IMR-90 (cell line): ENCODE data around the gene TMEM247. TPM values are rescaled to one million over a fixed set of nuclear protein-coding genes. Genes with fewer than 3 reads are reported as not detected.

Experiments
- ATAC-seq: fragments of 200-7000 bp; cut with Tn5 transposase; 2 replicates; pipeline ENCODE4 v1.9.1; 2020; ENCODE audit warnings: low read depth, mild to moderate bottlenecking, moderate library complexity
- BruUV-seq: library from RNA; stranded (reverse); fragments of 400-500 nt; replicated peaks from 2 replicates; lab custom pipeline; 2021; lab: Mats Ljungman, UMichigan
- CTCF ChIA-PET: fragments of 300-600 bp; formaldehyde crosslinking; extraction: SDS; loops from one replicate; lab custom pipeline; 2021; ENCODE audit warnings: antibody characterized with exemption; lab: Yijun Ruan, JAX
- POLR2A ChIA-PET: fragments of 300-600 bp; sonication (Branson Sonifier 250); formaldehyde crosslinking; loops from one replicate; lab custom pipeline; 2022; ENCODE audit warnings: antibody characterized with exemption; ENCODE audit not compliant: unreplicated experiment; lab: Charles Lee
- DNase-seq: peaks from one replicate; pipeline ENCODE4 v3.0.0; 2013
- H2AFZ ChIP-seq: replicated peaks from 2 replicates; pipeline ENCODE3; 2013; ENCODE audit warnings: low read length, mild to moderate bottlenecking; ENCODE audit not compliant: poor library complexity
- H2AK5ac ChIP-seq: 2 replicates; pipeline ENCODE4 v1.6.1; 2013; ENCODE audit warnings: low read depth, low read length, inconsistent platforms
- H2AK9ac ChIP-seq: replicated peaks from 2 replicates; pipeline ENCODE3; 2013; ENCODE audit warnings: mild to moderate bottlenecking, low read depth, low read length, moderate library complexity; ENCODE audit not compliant: poor library complexity
- H2BK120ac ChIP-seq: 2 replicates; pipeline ENCODE4 v1.6.1; 2013; ENCODE audit warnings: low read depth, low read length, inconsistent platforms
- H2BK15ac ChIP-seq: 3 replicates; pipeline ENCODE4 v1.6.1; 2013; ENCODE audit warnings: low read depth, low read length, inconsistent platforms
- H2BK20ac ChIP-seq: 2 replicates; pipeline ENCODE4 v1.6.1; 2013; ENCODE audit warnings: low read depth, mild to moderate bottlenecking, inconsistent platforms, low read length, moderate library complexity
- H2BK5ac ChIP-seq: 2 replicates; pipeline ENCODE4 v1.6.1; 2013; ENCODE audit warnings: mild to moderate bottlenecking, low read depth, low read length, inconsistent platforms; ENCODE audit not compliant: poor library complexity, severe bottlenecking
- H3K14ac ChIP-seq: replicated peaks from 2 replicates; pipeline ENCODE4 v1.6.1; 2013; ENCODE audit warnings: low read depth, low read length, inconsistent platforms
- H3K18ac ChIP-seq: 2 replicates; pipeline ENCODE4 v1.6.1; 2013; ENCODE audit warnings: low read depth, low read length, control low read depth
- H3K23ac ChIP-seq: 2 replicates; pipeline ENCODE4 v1.6.1; 2013; ENCODE audit warnings: low read depth, low read length, inconsistent platforms
- H3K27ac ChIP-seq: 2 replicates; pipeline ENCODE4 v1.5.1; 2013; ENCODE audit warnings: mild to moderate bottlenecking, control low read depth, low read length; ENCODE audit not compliant: insufficient read depth
- H3K27me3 ChIP-seq: 2 replicates; pipeline ENCODE4 v1.6.1; 2013; ENCODE audit warnings: low read length; ENCODE audit not compliant: control insufficient read depth, insufficient read depth
- H3K36me3 ChIP-seq: 2 replicates; pipeline ENCODE4 v1.6.1; 2013; ENCODE audit warnings: low read length, mixed read lengths; ENCODE audit not compliant: control insufficient read depth, insufficient read depth
- H3K4ac ChIP-seq: 2 replicates; pipeline ENCODE4 v1.6.1; 2013; ENCODE audit warnings: low read depth, low read length, inconsistent platforms
- H3K4me1 ChIP-seq: 2 replicates; pipeline ENCODE4 v1.6.1; 2013; ENCODE audit warnings: low read length, mixed read lengths; ENCODE audit not compliant: control insufficient read depth, insufficient read depth
- H3K4me2 ChIP-seq: 2 replicates; pipeline ENCODE4 v1.6.1; 2013; ENCODE audit warnings: low read depth, mild to moderate bottlenecking, control low read depth, low read length, moderate library complexity
- H3K4me3 ChIP-seq: 2 replicates; pipeline ENCODE4 v1.5.1; 2013; ENCODE audit warnings: low read depth, mild to moderate bottlenecking, control low read depth, low read length, moderate library complexity; ENCODE audit not compliant: insufficient read depth
- H3K56ac ChIP-seq: 2 replicates; pipeline ENCODE4 v1.6.1; 2013; ENCODE audit warnings: low read length, inconsistent platforms; ENCODE audit not compliant: insufficient read depth; ENCODE audit errors: extremely low read depth
- H3K79me1 ChIP-seq, 2 experiments: 2 replicates each; pipeline ENCODE4 v1.6.1; 2013; ENCODE audit warnings: low read length in 2 of 2, inconsistent platforms in 1 of 2, low read depth in 1 of 2
- H3K9ac ChIP-seq: 2 replicates; pipeline ENCODE4 v1.6.1; 2013; ENCODE audit warnings: low read depth, low read length, control low read depth
- H3K9me1 ChIP-seq: 2 replicates; pipeline ENCODE4 v1.6.1; 2013; ENCODE audit warnings: low read length, inconsistent platforms; ENCODE audit not compliant: insufficient read depth
- H3K9me3 ChIP-seq: 2 replicates; pipeline ENCODE4 v1.6.1; 2013; ENCODE audit warnings: low read length; ENCODE audit not compliant: control insufficient read depth, insufficient read depth
- H4K20me1 ChIP-seq: 2 replicates; pipeline ENCODE4 v1.6.1; 2013; ENCODE audit warnings: low read length, inconsistent platforms; ENCODE audit not compliant: insufficient read depth
- H4K5ac ChIP-seq: 2 replicates; pipeline ENCODE4 v1.6.1; 2013; ENCODE audit warnings: mild to moderate bottlenecking, low read depth, low read length, control low read depth
- H4K8ac ChIP-seq, 2 experiments: 2 replicates each; pipeline ENCODE4 v1.6.1; 2013; ENCODE audit warnings: low read depth in 2 of 2, low read length in 2 of 2, control low read depth in 1 of 2, inconsistent platforms in 1 of 2
- H4K91ac ChIP-seq: 2 replicates; pipeline ENCODE4 v1.6.1; 2013; ENCODE audit warnings: low read depth, low read length, inconsistent platforms; ENCODE audit not compliant: insufficient read depth
- CTCF ChIP-seq: conservative IDR thresholded peaks from 2 replicates; pipeline ENCODE4 v1.5.1; 2012; ENCODE audit warnings: mild to moderate bottlenecking, low read depth, low read length, improper control_type of control experiment
- ELK1 ChIP-seq: fragments of 150-350 bp; IDR thresholded peaks from 2 replicates; pipeline ENCODE4 v1.6.1; 2016; ENCODE audit warnings: low read depth, mild to moderate bottlenecking, low read length, moderate library complexity, borderline replicate concordance
- MAZ ChIP-seq: IDR thresholded peaks from 2 replicates; pipeline ENCODE4 v1.6.1; 2012; ENCODE audit warnings: low read depth, mild to moderate bottlenecking, low read length, improper control_type of control experiment, moderate library complexity, borderline replicate concordance
- NFE2L2 ChIP-seq: fragments of 150-350 bp; IDR thresholded peaks from 2 replicates; pipeline ENCODE4 v1.6.1; 2016; ENCODE audit warnings: low read depth, mild to moderate bottlenecking, low read length
- SMC3 ChIP-seq: fragments of 150-350 bp; IDR thresholded peaks from 2 replicates; pipeline ENCODE4 v1.6.1; 2016; ENCODE audit warnings: low read depth, mild to moderate bottlenecking, antibody characterized with exemption, low read length, moderate library complexity
- WGBS, 2 experiments: methylation state at CpG; one replicate each; pipeline versions ENCODE4 v1.1.5 to v1.1.7; 2013; ENCODE audit warnings: missing lambda C conversion rate in 2 of 2; ENCODE audit not compliant: insufficient read length in 1 of 2; ENCODE audit errors: extremely low coverage in 2 of 2; 5-methylcytosine and 5-hydroxymethylcytosine counted together
- dilution Hi-C: fragments of 300-500 bp; cut with HindIII; formaldehyde crosslinking; loops from one replicate; pipeline ENCODE4 v1.14.3; 2018; ENCODE audit warnings: low sequenced_read_pairs; ENCODE audit not compliant: unreplicated experiment
- in situ Hi-C: fragments of 300-500 bp; cut with MboI; formaldehyde crosslinking; loops from 3 replicates; pipeline ENCODE4 v1.14.3; 2019; ENCODE audit warnings: low sequenced_read_pairs, inconsistent platforms, mixed read lengths
- intact Hi-C: fragments of 100-400 bp; cut with micrococcal nuclease; formaldehyde crosslinking; loops from 2 replicates; pipeline ENCODE4 v1.10.0; 2022
- polyA plus RNA-seq, 3 experiments: library from polyadenylated mRNA; depleted of rRNA; stranded (reverse); fragments of >200 nt; gene quantifications; 2 replicates each; pipeline ENCODE4 v1.2.3, GENCODE V29; 2012; ENCODE audit warnings: low replicate concordance in 1 of 3
- total RNA-seq: library from RNA; depleted of rRNA; stranded (reverse); fragments of >200 nt; gene quantifications from 2 replicates; pipeline ENCODE4 v1.2.3, GENCODE V29; 2012

The TMEM247 gene
- total and polyA plus RNA-seq, 2 of the 4 experiments (the other 2 are of a cell fraction) = not detected

GRCh38 chr2:46497766-46498165 lies 18.4 kb downstream of the TMEM247 start:
- no peak for ATAC-seq
- Histone ChIP-seq H2AK9ac (no peak overlapping the region), H3K4me1 (peaks cover 15% of the 10 kb centered on the region), H3K4me3 (no peak overlapping the region), H3K9me3 (no peaks in the 10 kb centered on the region), H4K5ac (no peak overlapping the region), H4K91ac (no peak overlapping the region; the same call in 1 of the 2 replicates), H3K27ac (no peak overlapping the region), H4K8ac (no peak overlapping the region), H2BK5ac (no peak overlapping the region), H3K9ac (no peak overlapping the region), H2BK120ac (peak overlapping the region; percentile 13; the same call in 1 of the 2 replicates), H4K20me1 (no peaks in the 10 kb centered on the region), H2AK5ac (peak overlapping the region; percentile 67), H2BK20ac (no peak overlapping the region), H3K27me3 (no peaks in the 10 kb centered on the region), H3K14ac (no peak overlapping the region), H3K56ac (no peak overlapping the region), H3K9me1 (peaks cover 21% of the 10 kb centered on the region), H3K4me2 (no peak overlapping the region), H3K79me1 (peaks cover 0 to 5% of the 10 kb centered on the region in 2 experiments; a peak in 1 of 4 replicates), H3K36me3 (no peaks in the 10 kb centered on the region), H2BK15ac (no peak overlapping the region), H2AFZ (no peak overlapping the region), H3K18ac (no peak overlapping the region), H3K23ac (no peak overlapping the region), H3K4ac (peak overlapping the region; percentile 31)
- in situ Hi-C loops (no loop called here), dilution Hi-C loops (no loop called here), intact Hi-C loops (no loop called here)
- ChIA-PET POLR2A (interaction anchor here (0.6 kb wide), 1 partner anchor 496 kb away, joined by 3 read pairs; no protein-coding TSS in a partner anchor), CTCF (interaction anchor here (1.0 kb wide), 1 partner anchor 28 kb away, joined by 3 read pairs; no protein-coding TSS in a partner anchor)
- TF ChIP-seq SMC3 (no peak), MAZ (no peak), CTCF (no peak), NFE2L2 (no peak), ELK1 (no peak)
- no peak for DNase-seq
- BruUV-seq = no TSS peak
- WGBS, 2 experiments = 90% methylated on average over 3 of the region's 4 CpGs; no CpG with 5 or more reads in 1 of the 2 experiments
